SK-N-MC (cell line): ENCODE data around the gene ADD3.

ENCODE experiments used
- EZH2 ChIP-seq: fragments of 200-600 bp; sonication (generic); IDR thresholded peaks from one replicate; pipeline ENCODE4 v1.6.1; 2017; ENCODE audit warnings: antibody characterized with exemption
- FOXP2 ChIP-seq: optimal IDR thresholded peaks from 2 replicates; pipeline ENCODE3; 2011; ENCODE audit warnings: mild to moderate bottlenecking, moderate library complexity; ENCODE audit not compliant: insufficient read depth; ENCODE audit errors: extremely low read length, control extremely low read depth
- POLR2AphosphoS5 ChIP-seq: IDR thresholded peaks from 2 replicates; pipeline ENCODE4 v1.6.1; 2012; ENCODE audit warnings: mild to moderate bottlenecking, low read depth, low read length, borderline replicate concordance

GRCh38 chr10:110042891-110043290, 35.1 kb downstream of the ADD3 start:
- TF ChIP-seq POLR2AphosphoS5 (no peak), EZH2 (no peak), FOXP2 (no peak)
